Stomach (tissue), 4 donors: ENCODE data around the gene MBNL3.

Source experiments
- POLR2A ChIP-seq, 4 donors: fragments of 450-650 bp; IDR thresholded peaks; one replicate each; pipeline ENCODE4 v1.6.1; 2016; ENCODE audit warnings: antibody characterized with exemption in 4 of 4, control low read depth in 2 of 4, mild to moderate bottlenecking in 1 of 4, moderate library complexity in 1 of 4
- POLR2AphosphoS5 ChIP-seq, 3 donors: sonication (generic); formaldehyde crosslinking; IDR thresholded peaks; one replicate each; pipeline ENCODE4 v1.6.1; 2016; ENCODE audit warnings: antibody characterized with exemption in 3 of 3
- TF ChIP-seq, protein P1 (sequence below), 7 experiments: fragments of 450-650 bp in 4 of 7; fragments of 200-600 bp in 3 of 7; sonication (generic) in 3 of 7; IDR thresholded peaks; one replicate each; pipeline ENCODE4 v1.5.1; 2016 to 2019; ENCODE audit warnings: antibody characterized with exemption in 7 of 7, control low read depth in 2 of 7, mild to moderate bottlenecking in 1 of 7

- TF ChIP-seq, protein P1, sequence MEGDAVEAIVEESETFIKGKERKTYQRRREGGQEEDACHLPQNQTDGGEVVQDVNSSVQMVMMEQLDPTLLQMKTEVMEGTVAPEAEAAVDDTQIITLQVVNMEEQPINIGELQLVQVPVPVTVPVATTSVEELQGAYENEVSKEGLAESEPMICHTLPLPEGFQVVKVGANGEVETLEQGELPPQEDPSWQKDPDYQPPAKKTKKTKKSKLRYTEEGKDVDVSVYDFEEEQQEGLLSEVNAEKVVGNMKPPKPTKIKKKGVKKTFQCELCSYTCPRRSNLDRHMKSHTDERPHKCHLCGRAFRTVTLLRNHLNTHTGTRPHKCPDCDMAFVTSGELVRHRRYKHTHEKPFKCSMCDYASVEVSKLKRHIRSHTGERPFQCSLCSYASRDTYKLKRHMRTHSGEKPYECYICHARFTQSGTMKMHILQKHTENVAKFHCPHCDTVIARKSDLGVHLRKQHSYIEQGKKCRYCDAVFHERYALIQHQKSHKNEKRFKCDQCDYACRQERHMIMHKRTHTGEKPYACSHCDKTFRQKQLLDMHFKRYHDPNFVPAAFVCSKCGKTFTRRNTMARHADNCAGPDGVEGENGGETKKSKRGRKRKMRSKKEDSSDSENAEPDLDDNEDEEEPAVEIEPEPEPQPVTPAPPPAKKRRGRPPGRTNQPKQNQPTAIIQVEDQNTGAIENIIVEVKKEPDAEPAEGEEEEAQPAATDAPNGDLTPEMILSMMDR (IDR thresholded peaks at IDR 0.05), result no peak
- TF ChIP-seq POLR2AphosphoS5 (IDR thresholded peaks at IDR 0.05), result no peak
- TF ChIP-seq POLR2A (IDR thresholded peaks at IDR 0.05), result no peak
Observed at GRCh38 chrX:132472397-132472796, 16.4 kb downstream of the MBNL3 start.
